HEK293 (cell line): ENCODE data around the gene ICAM1.

Experiments
- CTCF ChIA-PET: fragments of 350-600 bp; formaldehyde crosslinking; extraction: SDS; loops from one replicate; lab custom pipeline; 2021; ENCODE audit warnings: antibody characterized with exemption; lab: Yijun Ruan, JAX
- POLR2A ChIA-PET: fragments of 300-600 bp; formaldehyde crosslinking; extraction: SDS; loops from one replicate; lab custom pipeline; 2020; ENCODE audit warnings: antibody characterized with exemption, inconsistent platforms; lab: Yijun Ruan, JAX
- H3K27ac ChIP-seq: fragments of 200-500 bp; sonication (Bioruptor generic); 2 replicates; pipeline ENCODE4 v1.5.1; 2014; ENCODE audit warnings: low read depth, low read length, control low read depth, inconsistent platforms; ENCODE audit errors: extremely low read depth
- H3K36me3 ChIP-seq, 2 experiments: fragments of 200-500 bp in 1 of 2; sonication (Bioruptor generic) in 1 of 2; 1 replicate in 1 of 2; 2 replicates in 1 of 2; pipeline ENCODE4 v1.5.1; 2014 to 2017; ENCODE audit warnings: inconsistent platforms in 2 of 2, low read length in 2 of 2; ENCODE audit not compliant: control insufficient read depth in 2 of 2, insufficient read depth in 1 of 2
- H3K4me1 ChIP-seq: fragments of 200-500 bp; sonication (Bioruptor generic); 2 replicates; pipeline ENCODE4 v1.5.1; 2014; ENCODE audit warnings: mild to moderate bottlenecking, low read length, inconsistent platforms; ENCODE audit not compliant: control insufficient read depth, insufficient read depth
- H3K4me3 ChIP-seq: 2 replicates; pipeline ENCODE4 v1.5.1; 2011; ENCODE audit warnings: low read depth, mild to moderate bottlenecking, control low read depth, low read length, moderate library complexity
- H3K9me3 ChIP-seq: fragments of 200-500 bp; sonication (Bioruptor generic); 2 replicates; pipeline ENCODE4 v1.5.1; 2014; ENCODE audit warnings: low read depth, low read length, inconsistent platforms; ENCODE audit not compliant: control insufficient read depth, insufficient read depth
- AEBP2 ChIP-seq: fragments of 450-650 bp; formaldehyde crosslinking; IDR thresholded peaks from 2 replicates; pipeline ENCODE4 v1.5.1; 2016; ENCODE audit warnings: missing biosample characterization, missing genetic modification characterization, borderline replicate concordance
- ATF2 ChIP-seq: fragments of 450-650 bp; formaldehyde crosslinking; IDR thresholded peaks from 2 replicates; pipeline ENCODE4 v1.5.1; 2016; ENCODE audit warnings: missing biosample characterization, missing genetic modification characterization, low read depth
- EGR2 ChIP-seq: fragments of 450-650 bp; formaldehyde crosslinking; IDR thresholded peaks from 2 replicates; pipeline ENCODE4 v1.5.1; 2016; ENCODE audit warnings: low read depth, missing biosample characterization, missing genetic modification characterization
- GLI2 ChIP-seq: fragments of 450-650 bp; formaldehyde crosslinking; IDR thresholded peaks from 2 replicates; pipeline ENCODE4; 2017; ENCODE audit warnings: missing biosample characterization, missing genetic modification characterization, low read depth, borderline replicate concordance
- GLIS1 ChIP-seq: fragments of 450-650 bp; formaldehyde crosslinking; IDR thresholded peaks from 2 replicates; pipeline ENCODE4 v1.5.1; 2016; ENCODE audit warnings: missing biosample characterization, missing genetic modification characterization
- HIC1 ChIP-seq: fragments of 450-650 bp; formaldehyde crosslinking; IDR thresholded peaks from 2 replicates; pipeline ENCODE4 v1.5.1; 2016; ENCODE audit warnings: missing biosample characterization, missing genetic modification characterization
- KLF1 ChIP-seq: fragments of 450-650 bp; formaldehyde crosslinking; IDR thresholded peaks from 2 replicates; pipeline ENCODE4 v1.5.1; 2016; ENCODE audit warnings: missing biosample characterization, missing genetic modification characterization
- KLF8 ChIP-seq: fragments of 450-650 bp; formaldehyde crosslinking; IDR thresholded peaks from 2 replicates; pipeline ENCODE4 v1.5.1; 2016; ENCODE audit warnings: missing biosample characterization, missing genetic modification characterization
- MYNN ChIP-seq: fragments of 450-650 bp; formaldehyde crosslinking; IDR thresholded peaks from 2 replicates; pipeline ENCODE4 v1.5.1; 2016; ENCODE audit warnings: missing biosample characterization, missing genetic modification characterization, borderline replicate concordance
- OSR2 ChIP-seq: fragments of 450-650 bp; formaldehyde crosslinking; IDR thresholded peaks from 2 replicates; pipeline ENCODE4 v1.5.1; 2016; ENCODE audit warnings: missing biosample characterization, missing genetic modification characterization
- PRDM1 ChIP-seq: fragments of 450-650 bp; formaldehyde crosslinking; IDR thresholded peaks from 2 replicates; pipeline ENCODE4; 2016; ENCODE audit warnings: missing biosample characterization, missing genetic modification characterization
- SP3 ChIP-seq: fragments of 450-650 bp; formaldehyde crosslinking; IDR thresholded peaks from 2 replicates; pipeline ENCODE4 v1.5.1; 2016; ENCODE audit warnings: missing biosample characterization, missing genetic modification characterization
- ZBTB48 ChIP-seq: fragments of 450-650 bp; formaldehyde crosslinking; IDR thresholded peaks from 2 replicates; pipeline ENCODE4 v1.5.1; 2016; ENCODE audit warnings: missing biosample characterization, missing genetic modification characterization
- ZFHX2 ChIP-seq: fragments of 450-650 bp; formaldehyde crosslinking; conservative IDR thresholded peaks from 2 replicates; pipeline ENCODE4 v1.5.1; 2016; ENCODE audit warnings: missing biosample characterization, missing genetic modification characterization
- ZFP37 ChIP-seq: fragments of 450-650 bp; formaldehyde crosslinking; IDR thresholded peaks from 2 replicates; pipeline ENCODE4 v1.5.1; 2016; ENCODE audit warnings: missing biosample characterization, missing genetic modification characterization
- ZNF114 ChIP-seq: fragments of 450-650 bp; formaldehyde crosslinking; IDR thresholded peaks from 2 replicates; pipeline ENCODE4 v1.5.0; 2017; ENCODE audit warnings: missing biosample characterization, missing genetic modification characterization
- ZNF2 ChIP-seq: fragments of 450-650 bp; formaldehyde crosslinking; IDR thresholded peaks from 2 replicates; pipeline ENCODE4 v1.5.1; 2016; ENCODE audit warnings: missing biosample characterization, missing genetic modification characterization
- ZNF24 ChIP-seq: fragments of 450-650 bp; formaldehyde crosslinking; IDR thresholded peaks from 2 replicates; pipeline ENCODE4 v1.5.1; 2016; ENCODE audit warnings: missing biosample characterization, missing genetic modification characterization
- ZNF266 ChIP-seq: fragments of 450-650 bp; formaldehyde crosslinking; IDR thresholded peaks from 2 replicates; pipeline ENCODE4 v1.5.1; 2016; ENCODE audit warnings: missing biosample characterization, missing genetic modification characterization, low read depth
- ZNF366 ChIP-seq: fragments of 450-650 bp; formaldehyde crosslinking; conservative IDR thresholded peaks from 2 replicates; pipeline ENCODE4 v1.5.1; 2016; ENCODE audit warnings: missing biosample characterization, missing genetic modification characterization
- ZNF501 ChIP-seq: fragments of 450-650 bp; formaldehyde crosslinking; IDR thresholded peaks from 2 replicates; pipeline ENCODE4 v1.5.1; 2016; ENCODE audit warnings: missing biosample characterization, missing genetic modification characterization
- ZNF513 ChIP-seq: fragments of 450-650 bp; IDR thresholded peaks from 2 replicates; pipeline ENCODE4 v1.5.1; 2018; ENCODE audit warnings: missing biosample characterization, missing genetic modification characterization
- ZNF521 ChIP-seq: fragments of 450-650 bp; formaldehyde crosslinking; IDR thresholded peaks from 2 replicates; pipeline ENCODE4 v1.5.1; 2017; ENCODE audit warnings: missing biosample characterization, mild to moderate bottlenecking, missing genetic modification characterization
- ZNF544 ChIP-seq: fragments of 450-650 bp; formaldehyde crosslinking; IDR thresholded peaks from 2 replicates; pipeline ENCODE4 v1.5.0; 2017; ENCODE audit warnings: missing biosample characterization, missing genetic modification characterization
- ZNF596 ChIP-seq: fragments of 450-650 bp; IDR thresholded peaks from 2 replicates; pipeline ENCODE4 v1.5.0; 2018; ENCODE audit warnings: missing biosample characterization, mild to moderate bottlenecking, missing genetic modification characterization, moderate library complexity
- ZNF830 ChIP-seq: fragments of 450-650 bp; IDR thresholded peaks from 2 replicates; pipeline ENCODE4 v1.5.0; 2018; ENCODE audit warnings: missing biosample characterization, missing genetic modification characterization, low read depth, mild to moderate bottlenecking, moderate library complexity
- ZXDB ChIP-seq: fragments of 450-650 bp; formaldehyde crosslinking; IDR thresholded peaks from 2 replicates; pipeline ENCODE4 v1.5.1; 2016; ENCODE audit warnings: missing biosample characterization, missing genetic modification characterization
- TF ChIP-seq, protein P1 (sequence below): fragments of 450-650 bp; formaldehyde crosslinking; optimal IDR thresholded peaks from 2 replicates; pipeline ENCODE3; 2016; ENCODE audit warnings: missing biosample characterization, mild to moderate bottlenecking, missing genetic modification characterization

The ICAM1 gene

GRCh38 chr19:10289167-10289835, 18.4 kb downstream of the ICAM1 start (continued):
- TF ChIP-seq ATF2 (tag by site-specific recombination), result no peak
- no peak for TF ChIP-seq ZNF114 (tag by site-specific recombination)
- TF ChIP-seq AEBP2, result no peak
- TF ChIP-seq GLIS1 (tag by site-specific recombination), result peak; percentile 81
- no peak for TF ChIP-seq ZNF513 (tag by site-specific recombination)
- TF ChIP-seq ZNF366 (tag by site-specific recombination), result no peak
- no peak for TF ChIP-seq ZNF830 (tag by site-specific recombination)
- TF ChIP-seq ZNF544 (tag by site-specific recombination), result no peak

GRCh38 chr19:10289836-10290356, 19.0 kb downstream of the ICAM1 start, which contains the start of gene ICAM5:
Gene ICAM5 (plus strand): TSS chr19:10289952. CDS start chr19:10290044, 92 bp downstream.
- CTCF ChIA-PET, result interaction anchor here (0.6 to 3.2 kb wide), 12 partner anchors 9 to 261 kb away, joined by 3 to 13 read pairs (median 4); partner anchors contain the start of gene ICAM1
- Histone ChIP-seq H3K4me1 (peaks cover 4% of the 10 kb centered on the region; the same call in 1 of the 2 replicates), H3K4me3 (peak within 1 kb of the TSS; percentile 41), H3K9me3 (no peaks in the 10 kb centered on the region), H3K36me3 (peaks cover 0 to 5% of the 10 kb centered on the region in 2 experiments; a peak in 1 of 3 replicates), H3K27ac (no peak within 1 kb of the TSS; the same call in 1 of the 2 replicates)
- POLR2A ChIA-PET, result interaction anchor here (0.7 to 1.7 kb wide), 15 partner anchors 11 to 128 kb away, joined by 3 to 21 read pairs (median 4); partner anchors contain the start of genes ICAM1, RAVER1 and TYK2
- TF ChIP-seq HIC1 (tag by site-specific recombination), result peak; percentile 76; the same call in 1 of the 2 replicates
- TF ChIP-seq ZNF266, result no peak
- no peak for TF ChIP-seq ZNF24 (tag by site-specific recombination)
- TF ChIP-seq GLI2 (tag by site-specific recombination), result no peak
- peak; percentile 96; the same call in 1 of the 2 replicates for TF ChIP-seq ZBTB48 (tag by site-specific recombination)
- no peak for TF ChIP-seq PRDM1 (tag by site-specific recombination)
- no peak; the same call in none of the 2 replicates for TF ChIP-seq SP3 (tag by site-specific recombination)
- peak; percentile 67; the same call in 1 of the 2 replicates for TF ChIP-seq KLF8 (tag by site-specific recombination)
- TF ChIP-seq ZXDB, result 0 out of 2 replicates have a peak, but pooled peaks have one; percentile 11
- TF ChIP-seq ZFHX2 (tag by site-specific recombination), result peak; percentile 91
- TF ChIP-seq ZNF521 (tag by site-specific recombination), result no peak
- TF ChIP-seq, protein P1, sequence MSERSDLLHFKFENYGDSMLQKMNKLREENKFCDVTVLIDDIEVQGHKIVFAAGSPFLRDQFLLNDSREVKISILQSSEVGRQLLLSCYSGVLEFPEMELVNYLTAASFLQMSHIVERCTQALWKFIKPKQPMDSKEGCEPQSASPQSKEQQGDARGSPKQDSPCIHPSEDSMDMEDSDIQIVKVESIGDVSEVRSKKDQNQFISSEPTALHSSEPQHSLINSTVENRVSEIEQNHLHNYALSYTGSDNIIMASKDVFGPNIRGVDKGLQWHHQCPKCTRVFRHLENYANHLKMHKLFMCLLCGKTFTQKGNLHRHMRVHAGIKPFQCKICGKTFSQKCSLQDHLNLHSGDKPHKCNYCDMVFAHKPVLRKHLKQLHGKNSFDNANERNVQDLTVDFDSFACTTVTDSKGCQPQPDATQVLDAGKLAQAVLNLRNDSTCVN (tag by site-specific recombination), result peak; percentile 71
- 0 out of 2 replicates have a peak, but pooled peaks have one; percentile 11 for TF ChIP-seq OSR2 (tag by site-specific recombination)
- no peak for TF ChIP-seq MYNN (tag by site-specific recombination)
- 0 out of 2 replicates have a peak, but pooled peaks have one; percentile 23 for TF ChIP-seq ZFP37 (tag by site-specific recombination)
- 0 out of 2 replicates have a peak, but pooled peaks have one; percentile 37 for TF ChIP-seq ZNF501 (tag by site-specific recombination)
- TF ChIP-seq KLF1 (tag by site-specific recombination), result 0 out of 2 replicates have a peak, but pooled peaks have one; percentile 7
- TF ChIP-seq GLIS1 (tag by site-specific recombination), result peak; percentile 50
- TF ChIP-seq EGR2 (tag by site-specific recombination), result peak; percentile 88
- TF ChIP-seq ZNF2 (tag by site-specific recombination), result 0 out of 2 replicates have a peak, but pooled peaks have one; percentile 32
- no peak for TF ChIP-seq ZNF596 (tag by site-specific recombination)
